CD4-positive, alpha-beta T cell treated with Interleukin-4 for 4 hours (primary cell): ENCODE results near the gene RAB39B.
A peak's percentile ranks its signal among the peaks of the same experiment; 100 is the strongest.
"Not testable (repeated sequence)": the region's sequence is repeated elsewhere in the genome, so short reads cannot be mapped to it uniquely, and the experiment has no call there.

ENCODE experiments used
- DNase-seq: peaks from one replicate; pipeline ENCODE4 v3.0.0-alpha.2; 2020

Gene RAB39B

GRCh38 chrX:155263854-155264628, at the start of gene RAB39B:
Gene RAB39B, minus strand, starts transcription at chrX:155264491. Its CDS starts 203 bp downstream, at chrX:155264288.
- DNase-seq, result peak; percentile 75

- DNase-seq, result no peak
These were observed 49.5 kb upstream of the RAB39B start for GRCh38 chrX:155313766-155314165.

GRCh38 chrX:155293771-155294170, 29.5 kb upstream of the RAB39B start:
- no peak for DNase-seq

- no peak for DNase-seq
These were observed 15.6 kb upstream of the RAB39B start for GRCh38 chrX:155279873-155280272.

GRCh38 chrX:155270969-155271368, 6.7 kb upstream of the RAB39B start:
- no peak for DNase-seq

- not testable (repeated sequence) for DNase-seq
These were observed 3.7 kb upstream of the RAB39B start for GRCh38 chrX:155267995-155268394.

- DNase-seq, result no peak
These were observed 2.1 kb upstream of the RAB39B start for GRCh38 chrX:155266439-155266838.

- peak; percentile 17 for DNase-seq
These were observed 1.1 kb downstream of the RAB39B start for GRCh38 chrX:155262970-155263754.

GRCh38 chrX:155259752-155260151, 4.5 kb downstream of the RAB39B start:
- DNase-seq, result no peak

- no peak for DNase-seq
These were observed 12.9 kb downstream of the RAB39B start for GRCh38 chrX:155251391-155251790.

- no peak for DNase-seq
These were observed 16.8 kb downstream of the RAB39B start for GRCh38 chrX:155247497-155247896.

GRCh38 chrX:155246748-155247147, 17.5 kb downstream of the RAB39B start:
- no peak for DNase-seq

GRCh38 chrX:155242300-155242699, 22.0 kb downstream of the RAB39B start:
- DNase-seq, result no peak

GRCh38 chrX:155237719-155238118, 26.6 kb downstream of the RAB39B start:
- DNase-seq, result no peak

GRCh38 chrX:155235891-155236290, 28.4 kb downstream of the RAB39B start:
- no peak for DNase-seq

GRCh38 chrX:155231163-155231562, 33.1 kb downstream of the RAB39B start:
- DNase-seq, result no peak

GRCh38 chrX:155225774-155226173, 38.5 kb downstream of the RAB39B start:
- DNase-seq, result no peak

GRCh38 chrX:155223746-155224145, 40.5 kb downstream of the RAB39B start:
- DNase-seq, result not testable (repeated sequence)

GRCh38 chrX:155221351-155221750, 42.9 kb downstream of the RAB39B start:
- no peak for DNase-seq

GRCh38 chrX:155218777-155219176, 45.5 kb downstream of the RAB39B start:
- DNase-seq, result no peak

GRCh38 chrX:155216940-155217440, 47.3 kb downstream of the RAB39B start:
- no peak for DNase-seq

GRCh38 chrX:155216179-155216939, 47.9 kb downstream of the RAB39B start, which contains the start of gene VBP1:
Gene VBP1, plus strand, starts transcription at chrX:155216460. Its CDS starts 23 bp downstream, at chrX:155216483.
- peak; percentile 91 for DNase-seq
